SU-DHL-6 (cell line): ENCODE results near the gene CDH3.

Experiments
- H2AFZ ChIP-seq: fragments of 200-600 bp; sonication (generic); 2 replicates; pipeline ENCODE4 v1.6.1; 2014; ENCODE audit warnings: low read depth, mild to moderate bottlenecking, moderate library complexity, mixed read lengths, antibody characterized with exemption, low read length; ENCODE audit not compliant: severe bottlenecking
- H3F3A ChIP-seq: fragments of 200-600 bp; shearing (Covaris generic); 2 replicates; pipeline ENCODE4 v1.6.0; 2016; ENCODE audit warnings: antibody characterized with exemption, mild to moderate bottlenecking; ENCODE audit not compliant: insufficient read depth
- H3K27ac ChIP-seq: fragments of 200-600 bp; sonication (generic); 2 replicates; pipeline ENCODE4 v1.5.1; 2016; ENCODE audit warnings: low read depth, mild to moderate bottlenecking, low read length, moderate library complexity, mixed read lengths
- H3K27me3 ChIP-seq: fragments of 200-600 bp; sonication (generic), shearing (Covaris generic); 2 replicates; pipeline ENCODE4 v1.6.0; 2014; ENCODE audit warnings: mild to moderate bottlenecking, low read length
- H3K36me3 ChIP-seq: fragments of 200-600 bp; sonication (generic); 2 replicates; pipeline ENCODE4 v1.6.1; 2014; ENCODE audit warnings: mild to moderate bottlenecking, low read length, mixed read lengths
- H3K4me2 ChIP-seq: fragments of 300-600, 200-600 bp; shearing (Covaris generic), sonication (generic); 2 replicates; pipeline ENCODE4 v1.6.0; 2014; ENCODE audit warnings: low read length, low read depth, mild to moderate bottlenecking; ENCODE audit not compliant: poor library complexity, severe bottlenecking
- H3K4me3 ChIP-seq: fragments of 200-600 bp; sonication (generic); 2 replicates; pipeline ENCODE4 v1.5.1; 2014; ENCODE audit warnings: antibody characterized with exemption, low read length, mild to moderate bottlenecking, mixed read lengths; ENCODE audit not compliant: insufficient read depth, poor library complexity, severe bottlenecking
- H3K79me2 ChIP-seq: fragments of 200-600 bp; sonication (generic); 2 replicates; pipeline ENCODE4 v1.6.1; 2014; ENCODE audit warnings: mild to moderate bottlenecking, low read length, moderate library complexity; ENCODE audit not compliant: insufficient read depth
- H3K9ac ChIP-seq: fragments of 200-600 bp; sonication (generic); 2 replicates; pipeline ENCODE4 v1.7.0; 2014; ENCODE audit warnings: mild to moderate bottlenecking, low read length
- H3K9me2 ChIP-seq: fragments of 200-600 bp; sonication (generic); replicated peaks from 2 replicates; pipeline ENCODE4 v1.6.1; 2014; ENCODE audit warnings: low read length; ENCODE audit not compliant: insufficient read depth
- H3K9me3 ChIP-seq: fragments of 200-600 bp; sonication (generic); 2 replicates; pipeline ENCODE4 v1.6.1; 2014; ENCODE audit warnings: low read length, mixed read lengths; ENCODE audit not compliant: insufficient read depth
- H4K20me1 ChIP-seq: fragments of 200-600 bp; sonication (generic); 2 replicates; pipeline ENCODE4 v1.6.1; 2014; ENCODE audit warnings: low read depth, mild to moderate bottlenecking, antibody characterized with exemption, low read length, moderate library complexity, mixed read lengths
- CTCF ChIP-seq: fragments of 200-600 bp; sonication (generic); IDR thresholded peaks from one replicate; pipeline ENCODE4 v1.5.1; 2017; ENCODE audit warnings: antibody characterized with exemption, mild to moderate bottlenecking, low read length, moderate library complexity; ENCODE audit not compliant: insufficient read depth, poor library complexity, severe bottlenecking
- EZH2phosphoT487 ChIP-seq: fragments of 200-600 bp; sonication (generic), shearing (Covaris generic); conservative IDR thresholded peaks from 2 replicates; pipeline ENCODE4 v1.6.1; 2018; ENCODE audit warnings: mild to moderate bottlenecking, antibody characterized with exemption, low read length, moderate library complexity, mixed read lengths

CDH3 gene

GRCh38 chr16:68652659-68653058 lies 7.5 kb downstream of the CDH3 start:
- no peaks in the 10 kb centered on the region for H3K79me2 ChIP-seq
- H2AFZ ChIP-seq = no peak overlapping the region
- H3K36me3 ChIP-seq = no peaks in the 10 kb centered on the region
- H3K9me2 ChIP-seq = no peaks in the 10 kb centered on the region
- no peaks in the 10 kb centered on the region for H4K20me1 ChIP-seq
- H3F3A ChIP-seq = no peaks in the 10 kb centered on the region
- H3K27me3 ChIP-seq = no peaks in the 10 kb centered on the region
- no peak overlapping the region for H3K9ac ChIP-seq
- no peak overlapping the region for H3K4me2 ChIP-seq
- no peak overlapping the region for H3K27ac ChIP-seq
- H3K9me3 ChIP-seq = no peaks in the 10 kb centered on the region
- TF ChIP-seq EZH2phosphoT487 = no peak
- TF ChIP-seq CTCF = no peak
- H3K4me3 ChIP-seq = no peak overlapping the region

- H3K4me3 ChIP-seq = no peak overlapping the region
- no peaks in the 10 kb centered on the region for H3K9me2 ChIP-seq
- H3K4me2 ChIP-seq = no peak overlapping the region
- no peaks in the 10 kb centered on the region for H3K27me3 ChIP-seq
- no peak overlapping the region for H3K27ac ChIP-seq
- no peaks in the 10 kb centered on the region for H4K20me1 ChIP-seq
- no peaks in the 10 kb centered on the region for H3F3A ChIP-seq
- no peaks in the 10 kb centered on the region for H3K36me3 ChIP-seq
- no peak overlapping the region for H2AFZ ChIP-seq
- no peak overlapping the region for H3K9ac ChIP-seq
- TF ChIP-seq EZH2phosphoT487 (no peak), CTCF (no peak)
- no peaks in the 10 kb centered on the region for H3K79me2 ChIP-seq
- H3K9me3 ChIP-seq = no peaks in the 10 kb centered on the region
These were observed 10.7 kb downstream of the CDH3 start for GRCh38 chr16:68655806-68656205.

DNA sequence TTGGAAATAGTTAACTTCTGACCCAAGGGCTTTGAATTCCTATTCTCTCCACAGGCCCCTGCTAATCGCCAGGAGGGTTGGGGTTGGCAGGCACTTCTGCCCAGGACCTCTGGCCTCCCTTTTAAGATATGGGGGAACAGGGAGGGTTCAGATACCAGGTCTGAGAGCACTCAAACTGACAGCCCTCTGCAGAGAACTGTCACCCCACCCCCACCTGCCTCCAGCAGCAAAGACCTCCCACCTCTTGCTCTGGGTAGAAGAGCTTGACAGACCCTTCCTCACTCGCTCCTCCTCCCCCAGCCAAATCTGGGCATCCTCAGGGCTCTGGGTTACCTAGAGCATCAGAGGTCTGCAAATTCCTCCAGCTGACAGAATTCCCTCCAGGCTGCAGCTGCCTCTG lies 11.6 kb downstream of the CDH3 start:
- Histone ChIP-seq H3K4me2 (no peak overlapping the region), H2AFZ (no peak overlapping the region), H4K20me1 (no peaks in the 10 kb centered on the region), H3K9me2 (no peaks in the 10 kb centered on the region), H3K27ac (no peak overlapping the region), H3F3A (no peaks in the 10 kb centered on the region), H3K36me3 (no peaks in the 10 kb centered on the region), H3K79me2 (no peaks in the 10 kb centered on the region), H3K9ac (no peak overlapping the region), H3K4me3 (no peak overlapping the region), H3K9me3 (no peaks in the 10 kb centered on the region), H3K27me3 (no peaks in the 10 kb centered on the region)
- no peak for TF ChIP-seq CTCF
- TF ChIP-seq EZH2phosphoT487 = no peak
